Measurements from ENCODE around the gene DNAH9. TPM values are rescaled to one million over a fixed set of nuclear protein-coding genes. Genes with fewer than 3 reads are reported as not detected.

The DNAH9 gene
- total and polyA plus RNA-seq, 2 of the 8 experiments (the other 6 are each of a cell fraction or from before 2014, with no cell fraction given) = 0.21 to 0.86 TPM

- no peak for TF ChIP-seq E2F6 (IDR thresholded peaks at IDR 0.05)
- TF ChIP-seq BCL11A (IDR thresholded peaks at IDR 0.05; ENCODE audit: low read depth in 2 of 2, low read length in 2 of 2) = no peak
- no peak for TF ChIP-seq ATF3 (IDR thresholded peaks at IDR 0.05; ENCODE audit: insufficient read depth, low read depth, low read length)
- TF ChIP-seq SRF (IDR thresholded peaks at IDR 0.05; ENCODE audit: low read depth, low read length) = no peak
- no peak for TF ChIP-seq CHD7 (IDR thresholded peaks at IDR 0.05; ENCODE audit: insufficient replicate concordance, low read length)
- TF ChIP-seq RAD21 (IDR thresholded peaks at IDR 0.05 in 1 of 2, conservative IDR thresholded peaks at IDR 0.05 in 1 of 2; ENCODE audit: low read depth in 2 of 2, low read length in 2 of 2) = no peak
- no peak for TF ChIP-seq CHD1 (IDR thresholded peaks at IDR 0.05; ENCODE audit: low read depth, low read length)
These were observed 10.1 kb downstream of the DNAH9 start (continued) for GRCh38 chr17:11608396-11608795.

Measured in H1 (cell line).